ENCODE measurements around the gene WDPCP.
"Not testable (repeated sequence)": the region's sequence is repeated elsewhere in the genome, so short reads cannot be mapped to it uniquely, and the experiment has no call there.

Gene WDPCP

GRCh38 chr2:63186331-63186730, 401.9 kb downstream of the WDPCP start:
- no peak overlapping the region for H3K4me3 ChIP-seq (ENCODE audit: low read depth, low read length)
- TF ChIP-seq, protein P1, sequence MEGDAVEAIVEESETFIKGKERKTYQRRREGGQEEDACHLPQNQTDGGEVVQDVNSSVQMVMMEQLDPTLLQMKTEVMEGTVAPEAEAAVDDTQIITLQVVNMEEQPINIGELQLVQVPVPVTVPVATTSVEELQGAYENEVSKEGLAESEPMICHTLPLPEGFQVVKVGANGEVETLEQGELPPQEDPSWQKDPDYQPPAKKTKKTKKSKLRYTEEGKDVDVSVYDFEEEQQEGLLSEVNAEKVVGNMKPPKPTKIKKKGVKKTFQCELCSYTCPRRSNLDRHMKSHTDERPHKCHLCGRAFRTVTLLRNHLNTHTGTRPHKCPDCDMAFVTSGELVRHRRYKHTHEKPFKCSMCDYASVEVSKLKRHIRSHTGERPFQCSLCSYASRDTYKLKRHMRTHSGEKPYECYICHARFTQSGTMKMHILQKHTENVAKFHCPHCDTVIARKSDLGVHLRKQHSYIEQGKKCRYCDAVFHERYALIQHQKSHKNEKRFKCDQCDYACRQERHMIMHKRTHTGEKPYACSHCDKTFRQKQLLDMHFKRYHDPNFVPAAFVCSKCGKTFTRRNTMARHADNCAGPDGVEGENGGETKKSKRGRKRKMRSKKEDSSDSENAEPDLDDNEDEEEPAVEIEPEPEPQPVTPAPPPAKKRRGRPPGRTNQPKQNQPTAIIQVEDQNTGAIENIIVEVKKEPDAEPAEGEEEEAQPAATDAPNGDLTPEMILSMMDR (conservative IDR thresholded peaks at IDR 0.05; ENCODE audit: low read depth, low read length) = no peak
- DNase-seq (ENCODE audit: low read depth) = no peak

DNA sequence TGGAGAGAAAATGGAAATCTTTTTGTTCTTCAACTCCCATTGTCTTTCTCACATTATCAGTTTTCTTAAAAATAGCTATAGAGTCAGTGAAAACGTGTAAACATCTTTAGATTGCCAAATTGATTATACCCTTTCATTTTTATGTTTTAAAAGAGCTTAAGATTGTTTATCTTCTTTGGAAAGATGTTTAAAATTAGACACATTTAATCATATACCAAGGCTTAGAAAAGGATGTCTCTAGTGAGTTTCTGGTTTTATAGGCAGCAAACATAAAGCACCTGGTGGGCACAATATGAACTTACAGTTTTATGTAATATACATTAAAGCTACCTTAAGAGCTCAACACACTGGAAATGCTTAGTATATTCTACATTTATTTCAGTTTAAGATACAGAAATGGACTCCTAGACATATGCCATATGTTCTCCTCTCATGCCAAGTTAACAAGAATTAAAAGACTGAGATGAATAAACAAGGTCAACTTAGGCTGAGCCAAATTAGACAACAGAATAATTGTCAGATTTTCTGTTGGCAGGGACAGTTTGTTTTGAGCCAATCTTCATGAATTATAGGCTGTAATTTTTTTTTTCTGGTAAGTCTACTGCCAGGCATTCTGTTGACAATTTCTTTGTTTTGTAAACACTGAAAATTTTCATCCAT, 425.0 kb downstream of the WDPCP start:
- no peak for DNase-seq (ENCODE audit: low read depth)
- no peak overlapping the region for H3K4me3 ChIP-seq (ENCODE audit: low read depth, low read length)
- TF ChIP-seq, protein P1 (conservative IDR thresholded peaks at IDR 0.05; ENCODE audit: low read depth, low read length) = no peak

- DNase-seq (ENCODE audit: low read depth) = no peak
- TF ChIP-seq, protein P1 (conservative IDR thresholded peaks at IDR 0.05; ENCODE audit: low read depth, low read length) = no peak
- H3K4me3 ChIP-seq (ENCODE audit: low read depth, low read length) = no peak overlapping the region
Observed at GRCh38 chr2:63159262-63159661, 429.0 kb downstream of the WDPCP start.

DNA sequence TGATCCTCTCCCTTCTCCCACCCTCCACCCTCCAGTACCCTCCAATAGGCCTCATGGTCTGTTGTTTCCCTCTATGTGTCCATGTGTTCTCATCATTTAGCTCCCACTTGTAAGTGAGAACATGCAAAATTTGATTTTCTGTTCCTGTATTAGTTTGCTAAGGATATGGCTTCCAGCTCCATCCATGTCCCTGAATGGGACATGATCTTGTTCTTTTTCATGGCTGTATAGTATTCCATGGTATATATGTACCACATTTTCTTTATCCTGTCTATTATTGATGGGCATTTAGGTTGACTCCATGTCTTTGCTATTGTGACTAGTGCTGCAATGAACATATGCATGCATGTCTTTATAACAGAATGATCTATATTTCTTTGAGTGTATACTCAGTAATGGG, 451.6 kb downstream of the WDPCP start:
- not testable (repeated sequence) for H3K4me3 ChIP-seq (ENCODE audit: low read depth, low read length); DNase-seq (ENCODE audit: low read depth)

GRCh38 chr2:63132020-63132419, 456.3 kb downstream of the WDPCP start:
- H3K4me3 ChIP-seq (ENCODE audit: low read depth, low read length) = no peak overlapping the region
- DNase-seq (ENCODE audit: low read depth) = no peak
- TF ChIP-seq, protein P1 (conservative IDR thresholded peaks at IDR 0.05; ENCODE audit: low read depth, low read length) = no peak

DNA sequence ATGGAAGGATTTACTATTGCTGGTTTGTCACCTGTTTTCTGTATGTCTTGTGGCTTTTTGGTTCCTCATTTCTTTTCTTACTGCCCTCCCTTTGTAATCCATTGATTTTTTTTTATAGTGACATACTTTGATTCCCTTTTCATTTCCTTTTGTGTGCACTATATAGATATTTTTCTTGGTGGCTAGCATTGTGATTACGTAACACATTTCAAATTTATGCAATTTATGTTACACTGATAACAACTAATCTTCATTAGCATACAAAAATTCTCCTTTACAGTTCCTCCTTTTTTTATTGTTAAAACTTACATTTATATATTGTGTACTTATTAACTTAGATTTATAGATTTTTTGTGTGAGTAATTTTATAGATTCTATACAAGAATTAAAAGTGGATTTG, 457.1 kb downstream of the WDPCP start:
- TF ChIP-seq, protein P1 (conservative IDR thresholded peaks at IDR 0.05; ENCODE audit: low read depth, low read length) = no peak

DNA sequence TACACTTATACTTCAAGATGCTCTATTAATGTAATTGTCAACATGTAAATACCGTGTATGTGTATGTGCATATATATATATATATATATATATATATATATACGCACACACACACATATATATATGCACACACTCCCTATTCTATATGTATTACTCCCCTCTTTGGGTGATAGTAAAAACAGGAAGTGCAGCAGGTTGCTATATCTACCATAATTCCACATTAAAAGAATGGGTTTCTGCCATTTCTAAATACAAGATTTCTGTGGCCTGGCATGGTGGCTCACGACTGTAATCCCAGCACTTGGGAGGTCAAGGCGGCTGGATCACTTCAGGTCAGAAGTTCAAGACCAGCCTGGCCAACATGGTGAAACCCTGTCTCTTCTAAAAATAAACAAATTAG, 460.7 kb downstream of the WDPCP start:
- no peak for DNase-seq (ENCODE audit: low read depth)
- TF ChIP-seq, protein P1 (conservative IDR thresholded peaks at IDR 0.05; ENCODE audit: low read depth, low read length) = no peak
- no peak overlapping the region for H3K4me3 ChIP-seq (ENCODE audit: low read depth, low read length)

More for the DNA sequence above, 457.1 kb downstream of the WDPCP start:
- DNase-seq (ENCODE audit: low read depth) = no peak
- no peak overlapping the region for H3K4me3 ChIP-seq (ENCODE audit: low read depth, low read length)

Data from choroid plexus epithelial cell (primary cell).